GM19452 (cell line): ENCODE results near the gene EPB41L1.

Experiments
- ATAC-seq: cut with Tn5 transposase; IDR thresholded peaks from one replicate; pipeline ENCODE4 v1.9.1; 2021; ENCODE audit not compliant: unreplicated experiment

EPB41L1 gene

GRCh38 chr20:36217226-36217625 is 62.7 kb downstream of the EPB41L1 start:
- ATAC-seq, result no peak

- no peak for ATAC-seq
These were observed 64.0 kb downstream of the EPB41L1 start for GRCh38 chr20:36218380-36219064.

GRCh38 chr20:36219671-36220220 is 65.2 kb downstream of the EPB41L1 start:
- no peak for ATAC-seq

- no peak for ATAC-seq
These were observed 71.1 kb downstream of the EPB41L1 start for GRCh38 chr20:36225666-36226065.

GRCh38 chr20:36228770-36229169 is 74.2 kb downstream of the EPB41L1 start:
- no peak for ATAC-seq

- ATAC-seq, result no peak
These were observed 75.5 kb downstream of the EPB41L1 start for GRCh38 chr20:36230019-36230418.

GRCh38 chr20:36231331-36231730 is 76.8 kb downstream of the EPB41L1 start:
- ATAC-seq, result no peak

GRCh38 chr20:36234771-36235320 is 80.3 kb downstream of the EPB41L1 start:
- no peak for ATAC-seq

GRCh38 chr20:36235892-36236785 is 81.6 kb downstream of the EPB41L1 start, which contains the start of gene AAR2:
Gene AAR2 (plus strand): TSS chr20:36236478. CDS start chr20:36239869, 3,391 bp downstream.
- peak; percentile 60 for ATAC-seq

GRCh38 chr20:36236786-36237121 is 82.2 kb downstream of the EPB41L1 start:
- ATAC-seq, result no peak

GRCh38 chr20:36237477-36237876 is 82.9 kb downstream of the EPB41L1 start:
- ATAC-seq, result no peak

- no peak for ATAC-seq
These were observed 83.6 kb downstream of the EPB41L1 start for GRCh38 chr20:36238153-36238552.

- ATAC-seq, result no peak
These were observed 84.2 kb downstream of the EPB41L1 start for GRCh38 chr20:36238760-36239159.

GRCh38 chr20:36240076-36240475 is 85.5 kb downstream of the EPB41L1 start:
- ATAC-seq, result no peak

GRCh38 chr20:36241678-36242077 is 87.1 kb downstream of the EPB41L1 start:
- no peak for ATAC-seq

- no peak for ATAC-seq
These were observed 89.2 kb downstream of the EPB41L1 start for GRCh38 chr20:36243726-36244125.

GRCh38 chr20:36246401-36246800 is 91.9 kb downstream of the EPB41L1 start:
- ATAC-seq, result no peak

- ATAC-seq, result no peak
These were observed 94.3 kb downstream of the EPB41L1 start for GRCh38 chr20:36248836-36249235.

- ATAC-seq, result no peak
These were observed 94.9 kb downstream of the EPB41L1 start for GRCh38 chr20:36249450-36249849.

GRCh38 chr20:36251426-36251825 is 96.9 kb downstream of the EPB41L1 start:
- ATAC-seq, result no peak

GRCh38 chr20:36252511-36252910 is 98.0 kb downstream of the EPB41L1 start:
- no peak for ATAC-seq

GRCh38 chr20:36253036-36253435 is 98.5 kb downstream of the EPB41L1 start:
- no peak for ATAC-seq
